GM18502 (cell line): ENCODE data around the gene CMIP.
A peak's percentile ranks its signal among the peaks of the same experiment; 100 is the strongest.

Source experiments
- ATAC-seq: cut with Tn5 transposase; IDR thresholded peaks from one replicate; pipeline ENCODE4 v1.9.1; 2021; ENCODE audit warnings: mild to moderate bottlenecking; ENCODE audit not compliant: unreplicated experiment, poor library complexity

CMIP gene

GRCh38 chr16:81745704-81746558 is 301.3 kb downstream of the CMIP start:
- ATAC-seq = peak; percentile 80

- no peak for ATAC-seq
These were observed 302.0 kb downstream of the CMIP start for GRCh38 chr16:81746566-81746965.

GRCh38 chr16:81748476-81749198 is 304.0 kb downstream of the CMIP start:
- ATAC-seq = no peak

- ATAC-seq = peak; percentile 91
These were observed 307.7 kb downstream of the CMIP start for GRCh38 chr16:81752225-81752875.

- no peak for ATAC-seq
These were observed 308.2 kb downstream of the CMIP start for GRCh38 chr16:81752876-81753227.

GRCh38 chr16:81754858-81755257 is 310.2 kb downstream of the CMIP start:
- no peak for ATAC-seq

- no peak for ATAC-seq
These were observed 311.5 kb downstream of the CMIP start for GRCh38 chr16:81755915-81756614.

- no peak for ATAC-seq
These were observed 312.2 kb downstream of the CMIP start for GRCh38 chr16:81756615-81757356.

- ATAC-seq = no peak
These were observed 313.8 kb downstream of the CMIP start for GRCh38 chr16:81758376-81758775.
